ENCODE data around the gene PSMD6.

DNA sequence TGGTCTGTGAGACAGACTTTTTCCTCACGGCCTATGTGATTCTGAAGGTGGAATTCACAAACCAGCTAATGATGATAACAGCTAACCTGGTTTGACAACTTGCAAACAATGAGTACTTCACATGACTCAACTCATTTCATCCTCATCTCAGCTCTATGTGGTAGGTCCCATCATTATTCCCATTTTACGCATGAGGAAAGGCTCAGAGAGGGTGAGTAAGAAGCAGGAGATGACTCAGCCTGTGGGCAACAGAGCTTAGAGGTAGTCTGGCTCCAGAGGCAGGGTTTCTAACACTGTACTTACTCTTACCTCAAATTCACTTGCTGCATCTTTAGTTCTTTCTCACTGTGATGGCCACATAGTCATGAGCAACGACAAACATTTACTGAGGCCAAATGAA is 25.8 kb upstream of the PSMD6 start:
- TF ChIP-seq CTCF (IDR thresholded peaks at IDR 0.05; ENCODE audit: poor library complexity, severe bottlenecking) (no peak), TAF1 (IDR thresholded peaks at IDR 0.05; ENCODE audit: low read depth) (no peak), EZH2 (IDR thresholded peaks at IDR 0.05; ENCODE audit: borderline replicate concordance, insufficient read depth, low read length, poor library complexity, severe bottlenecking) (no peak), RAD21 (conservative IDR thresholded peaks at IDR 0.05) (no peak), EP300 (conservative IDR thresholded peaks at IDR 0.05; ENCODE audit: poor library complexity, severe bottlenecking) (no peak)
- TF ChIP-seq, protein P1, sequence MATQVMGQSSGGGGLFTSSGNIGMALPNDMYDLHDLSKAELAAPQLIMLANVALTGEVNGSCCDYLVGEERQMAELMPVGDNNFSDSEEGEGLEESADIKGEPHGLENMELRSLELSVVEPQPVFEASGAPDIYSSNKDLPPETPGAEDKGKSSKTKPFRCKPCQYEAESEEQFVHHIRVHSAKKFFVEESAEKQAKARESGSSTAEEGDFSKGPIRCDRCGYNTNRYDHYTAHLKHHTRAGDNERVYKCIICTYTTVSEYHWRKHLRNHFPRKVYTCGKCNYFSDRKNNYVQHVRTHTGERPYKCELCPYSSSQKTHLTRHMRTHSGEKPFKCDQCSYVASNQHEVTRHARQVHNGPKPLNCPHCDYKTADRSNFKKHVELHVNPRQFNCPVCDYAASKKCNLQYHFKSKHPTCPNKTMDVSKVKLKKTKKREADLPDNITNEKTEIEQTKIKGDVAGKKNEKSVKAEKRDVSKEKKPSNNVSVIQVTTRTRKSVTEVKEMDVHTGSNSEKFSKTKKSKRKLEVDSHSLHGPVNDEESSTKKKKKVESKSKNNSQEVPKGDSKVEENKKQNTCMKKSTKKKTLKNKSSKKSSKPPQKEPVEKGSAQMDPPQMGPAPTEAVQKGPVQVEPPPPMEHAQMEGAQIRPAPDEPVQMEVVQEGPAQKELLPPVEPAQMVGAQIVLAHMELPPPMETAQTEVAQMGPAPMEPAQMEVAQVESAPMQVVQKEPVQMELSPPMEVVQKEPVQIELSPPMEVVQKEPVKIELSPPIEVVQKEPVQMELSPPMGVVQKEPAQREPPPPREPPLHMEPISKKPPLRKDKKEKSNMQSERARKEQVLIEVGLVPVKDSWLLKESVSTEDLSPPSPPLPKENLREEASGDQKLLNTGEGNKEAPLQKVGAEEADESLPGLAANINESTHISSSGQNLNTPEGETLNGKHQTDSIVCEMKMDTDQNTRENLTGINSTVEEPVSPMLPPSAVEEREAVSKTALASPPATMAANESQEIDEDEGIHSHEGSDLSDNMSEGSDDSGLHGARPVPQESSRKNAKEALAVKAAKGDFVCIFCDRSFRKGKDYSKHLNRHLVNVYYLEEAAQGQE (IDR thresholded peaks at IDR 0.05; ENCODE audit: borderline replicate concordance), result no peak

Data from neural cell (in vitro differentiated cells).